PC-3 (cell line): ENCODE results near the gene PRKN. TPM values are rescaled to one million over a fixed set of nuclear protein-coding genes. Genes with fewer than 3 reads are reported as not detected.

Experiments
- ATAC-seq: fragments of 200-7000 bp; cut with Tn5 transposase; 2 replicates; pipeline ENCODE4 v1.9.1; 2020; ENCODE audit warnings: mild to moderate bottlenecking, moderate library complexity
- BruUV-seq: library from RNA; stranded (reverse); fragments of 400-500 nt; replicated peaks from 2 replicates; lab custom pipeline; 2021; lab: Mats Ljungman, UMichigan
- CTCF ChIA-PET: fragments of 300-600 bp; sonication (Branson Sonifier 250); formaldehyde crosslinking; loops from one replicate; lab custom pipeline; 2022; ENCODE audit warnings: antibody characterized with exemption; lab: Charles Lee
- POLR2A ChIA-PET: fragments of 300-600 bp; sonication (Branson Sonifier 250); formaldehyde crosslinking; loops from one replicate; lab custom pipeline; 2022; ENCODE audit warnings: antibody characterized with exemption; ENCODE audit not compliant: unreplicated experiment; lab: Charles Lee
- DNase-seq: peaks from one replicate; pipeline ENCODE4 v3.0.0-alpha.2; 2015
- H2AFZ ChIP-seq: fragments of 300-600 bp; sonication (generic); 2 replicates; pipeline ENCODE4 v1.6.0; 2016; ENCODE audit warnings: antibody characterized with exemption, low read length
- H3F3A ChIP-seq: fragments of 300-600 bp; sonication (generic); one replicate; pipeline ENCODE4 v1.6.0; 2017; ENCODE audit warnings: antibody characterized with exemption, low read length, control low read depth, mild to moderate bottlenecking; ENCODE audit not compliant: unreplicated experiment
- H3K27ac ChIP-seq: fragments of 300-600 bp; sonication (generic); 2 replicates; pipeline ENCODE4 v1.5.1; 2016; ENCODE audit warnings: mild to moderate bottlenecking, low read length
- H3K27me3 ChIP-seq: fragments of 300-600 bp; sonication (generic); 2 replicates; pipeline ENCODE4 v1.6.1; 2016; ENCODE audit warnings: low read length, mixed read lengths
- H3K36me3 ChIP-seq: fragments of 300-600 bp; sonication (generic); 2 replicates; pipeline ENCODE4 v1.6.1; 2016; ENCODE audit warnings: low read depth, mixed run types, low read length, mixed read lengths
- H3K4me1 ChIP-seq: fragments of 300-600 bp; sonication (generic); 2 replicates; pipeline ENCODE4 v1.5.1; 2016; ENCODE audit warnings: low read length; ENCODE audit not compliant: insufficient read depth
- H3K4me2 ChIP-seq: fragments of 300-600 bp; sonication (generic); 2 replicates; pipeline ENCODE4 v1.6.0; 2016; ENCODE audit warnings: low read length
- H3K4me3 ChIP-seq: fragments of 300-600 bp; sonication (generic); 2 replicates; pipeline ENCODE4 v1.5.1; 2016; ENCODE audit warnings: mild to moderate bottlenecking, low read length, mixed read lengths
- H3K79me2 ChIP-seq: fragments of 300-600 bp; sonication (generic); 2 replicates; pipeline ENCODE4 v1.6.1; 2017; ENCODE audit warnings: low read length, mixed read lengths
- H3K9ac ChIP-seq: fragments of 300-600 bp; sonication (generic); 2 replicates; pipeline ENCODE4 v1.6.0; 2016; ENCODE audit warnings: mild to moderate bottlenecking, low read length
- H3K9me2 ChIP-seq: fragments of 300-600 bp; sonication (generic); replicated peaks from 2 replicates; pipeline ENCODE4 v1.6.1; 2016; ENCODE audit warnings: mixed run types, low read length, mixed read lengths
- H3K9me3 ChIP-seq: fragments of 300-600 bp; sonication (generic); 2 replicates; pipeline ENCODE4 v1.6.1; 2016; ENCODE audit warnings: low read length, mixed read lengths
- H4K20me1 ChIP-seq: fragments of 300-600 bp; sonication (generic); 2 replicates; pipeline ENCODE4 v1.6.1; 2016; ENCODE audit warnings: low read length, mixed read lengths
- EZH2 ChIP-seq: fragments of 300-600 bp; sonication (generic); IDR thresholded peaks from one replicate; pipeline ENCODE4 v1.6.1; 2017; ENCODE audit warnings: antibody characterized with exemption, mild to moderate bottlenecking, low read length; ENCODE audit not compliant: unreplicated experiment
- EZH2phosphoT487 ChIP-seq: fragments of 300-600 bp; sonication (generic); IDR thresholded peaks from 2 replicates; pipeline ENCODE4 v1.6.1; 2018; ENCODE audit warnings: mild to moderate bottlenecking, antibody characterized with exemption, low read length, borderline replicate concordance
- intact Hi-C: fragments of 100-400 bp; cut with micrococcal nuclease; formaldehyde crosslinking; loops from 2 replicates; pipeline ENCODE4 v1.9.0; 2023
- total RNA-seq: library from RNA; depleted of rRNA; stranded (reverse); fragments of >200 nt; gene quantifications from 2 replicates; pipeline ENCODE4 v1.2.3, GENCODE V29; 2014
- TF ChIP-seq, protein P1 (sequence below): fragments of 300-600 bp; sonication (generic); conservative IDR thresholded peaks from 2 replicates; pipeline ENCODE4 v1.5.1; 2017; ENCODE audit warnings: antibody characterized with exemption, low read depth, mild to moderate bottlenecking, low read length

PRKN gene
- total RNA-seq, 1 experiment from 2014 or later, result not detected

GRCh38 chr6:162602759-162603158 is 124.8 kb downstream of the PRKN start:
- ATAC-seq, result no peak
- H3K27ac ChIP-seq, result no peak overlapping the region
- no peaks in the 10 kb centered on the region for H3K4me1 ChIP-seq
- no peaks in the 10 kb centered on the region for H3K9me3 ChIP-seq
- H3K79me2 ChIP-seq, result no peaks in the 10 kb centered on the region
- no peaks in the 10 kb centered on the region for H4K20me1 ChIP-seq
- CTCF ChIA-PET, result no interaction called here
- DNase-seq, result no peak
- H3K27me3 ChIP-seq, result 0 out of 2 replicates have a peak, but pooled peaks cover 7% of the 10 kb centered on the region
- no peaks in the 10 kb centered on the region for H3K9me2 ChIP-seq
- no peaks in the 10 kb centered on the region for H3F3A ChIP-seq
- no peak overlapping the region for H2AFZ ChIP-seq
- no peaks in the 10 kb centered on the region for H3K36me3 ChIP-seq
- no TSS peak for BruUV-seq
- TF ChIP-seq, protein P1, sequence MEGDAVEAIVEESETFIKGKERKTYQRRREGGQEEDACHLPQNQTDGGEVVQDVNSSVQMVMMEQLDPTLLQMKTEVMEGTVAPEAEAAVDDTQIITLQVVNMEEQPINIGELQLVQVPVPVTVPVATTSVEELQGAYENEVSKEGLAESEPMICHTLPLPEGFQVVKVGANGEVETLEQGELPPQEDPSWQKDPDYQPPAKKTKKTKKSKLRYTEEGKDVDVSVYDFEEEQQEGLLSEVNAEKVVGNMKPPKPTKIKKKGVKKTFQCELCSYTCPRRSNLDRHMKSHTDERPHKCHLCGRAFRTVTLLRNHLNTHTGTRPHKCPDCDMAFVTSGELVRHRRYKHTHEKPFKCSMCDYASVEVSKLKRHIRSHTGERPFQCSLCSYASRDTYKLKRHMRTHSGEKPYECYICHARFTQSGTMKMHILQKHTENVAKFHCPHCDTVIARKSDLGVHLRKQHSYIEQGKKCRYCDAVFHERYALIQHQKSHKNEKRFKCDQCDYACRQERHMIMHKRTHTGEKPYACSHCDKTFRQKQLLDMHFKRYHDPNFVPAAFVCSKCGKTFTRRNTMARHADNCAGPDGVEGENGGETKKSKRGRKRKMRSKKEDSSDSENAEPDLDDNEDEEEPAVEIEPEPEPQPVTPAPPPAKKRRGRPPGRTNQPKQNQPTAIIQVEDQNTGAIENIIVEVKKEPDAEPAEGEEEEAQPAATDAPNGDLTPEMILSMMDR, result no peak
- no peak for TF ChIP-seq EZH2phosphoT487
- no peak for TF ChIP-seq EZH2
- H3K9ac ChIP-seq, result no peak overlapping the region
- POLR2A ChIA-PET, result no interaction called here
- intact Hi-C loops, result no loop called here
- H3K4me2 ChIP-seq, result no peak overlapping the region
- no peak overlapping the region for H3K4me3 ChIP-seq

DNA sequence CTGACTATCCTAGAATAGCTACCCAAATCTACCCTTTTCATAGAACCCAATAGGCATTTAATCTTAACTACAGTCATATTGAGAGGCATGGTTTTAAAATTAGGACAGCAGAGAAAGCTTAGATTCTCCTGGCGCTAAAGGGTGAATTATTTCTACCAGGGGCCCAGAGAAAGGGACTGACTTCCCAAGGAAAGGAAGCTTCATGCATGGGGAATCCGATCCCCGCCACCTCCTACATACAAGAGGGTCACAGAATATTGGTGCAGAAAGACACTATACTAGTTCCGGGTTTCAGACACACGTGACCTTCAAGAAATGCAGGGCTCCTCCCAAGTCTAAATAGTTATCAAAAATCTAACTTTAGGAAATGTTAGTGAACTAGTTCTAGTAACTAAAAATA is 130.9 kb downstream of the PRKN start:
- CTCF ChIA-PET, result no interaction called here
- no peak overlapping the region for H3K4me3 ChIP-seq
- intact Hi-C loops, result no loop called here
- ATAC-seq (no peak), DNase-seq (no peak)
- no peaks in the 10 kb centered on the region for H3K4me1 ChIP-seq
- no peak overlapping the region for H3K4me2 ChIP-seq
- no peaks in the 10 kb centered on the region for H3K9me3 ChIP-seq
- no peak for TF ChIP-seq EZH2
- TF ChIP-seq, protein P1, result no peak
- no peak for TF ChIP-seq EZH2phosphoT487
- no peak overlapping the region for H3K9ac ChIP-seq
- H3K79me2 ChIP-seq, result no peaks in the 10 kb centered on the region
- no peak overlapping the region for H3K27ac ChIP-seq
- POLR2A ChIA-PET, result no interaction called here
- H3K36me3 ChIP-seq, result no peaks in the 10 kb centered on the region
- H3K9me2 ChIP-seq, result no peaks in the 10 kb centered on the region
- no peaks in the 10 kb centered on the region for H3F3A ChIP-seq
- no peak overlapping the region for H2AFZ ChIP-seq
- H3K27me3 ChIP-seq, result no peaks in the 10 kb centered on the region
- no peaks in the 10 kb centered on the region for H4K20me1 ChIP-seq
- BruUV-seq, result no TSS peak

- H3K27me3 ChIP-seq, result peaks cover 7% of the 10 kb centered on the region
- H3K4me1 ChIP-seq, result no peaks in the 10 kb centered on the region
- H3F3A ChIP-seq, result no peaks in the 10 kb centered on the region
- no peak overlapping the region for H2AFZ ChIP-seq
- H3K4me3 ChIP-seq, result no peak overlapping the region
- no peaks in the 10 kb centered on the region for H3K9me3 ChIP-seq
- ChIA-PET CTCF (no interaction called here), POLR2A (no interaction called here)
- no peaks in the 10 kb centered on the region for H3K9me2 ChIP-seq
- intact Hi-C loops, result no loop called here
- ATAC-seq (no peak), DNase-seq (no peak)
- no TSS peak for BruUV-seq
- no peak overlapping the region for H3K9ac ChIP-seq
- no peak overlapping the region for H3K27ac ChIP-seq
- H4K20me1 ChIP-seq, result no peaks in the 10 kb centered on the region
- no peak overlapping the region for H3K4me2 ChIP-seq
- H3K36me3 ChIP-seq, result no peaks in the 10 kb centered on the region
- no peaks in the 10 kb centered on the region for H3K79me2 ChIP-seq
- TF ChIP-seq EZH2phosphoT487 (no peak), EZH2 (no peak)
- TF ChIP-seq, protein P1, result no peak
These were observed 136.0 kb downstream of the PRKN start for GRCh38 chr6:162591517-162591916.
